ENCODE data around the gene SF3B1. TPM values are rescaled to one million over a fixed set of nuclear protein-coding genes. Genes with fewer than 3 reads are reported as not detected.
A peak's percentile ranks its signal among the peaks of the same experiment; 100 is the strongest.

SF3B1 gene
- total and polyA plus RNA-seq, 10 of the 15 experiments (the other 5 are each of a cell fraction or from before 2014, with no cell fraction given): 163 to 565 (median 239) TPM

- intact Hi-C loops (cut with micrococcal nuclease; ENCODE audit: unreplicated experiment): no loop called here
- Histone ChIP-seq H3K27me3 (replicated peaks in 1 of 2; ENCODE audit: control insufficient read depth in 2 of 2, insufficient read depth in 2 of 2, low read length in 1 of 2) (no peaks in the 10 kb centered on the region), H3K36me3 (ENCODE audit: control insufficient read depth in 2 of 2, insufficient read depth in 2 of 2, low read length in 1 of 2) (no peaks in the 10 kb centered on the region; a peak in 1 of 4 replicates), H4K20me1 (ENCODE audit: control insufficient read depth, insufficient read depth) (no peaks in the 10 kb centered on the region), H3K4me3 (no peak overlapping the region), H3K9me3 (replicated peaks; ENCODE audit: control insufficient read depth, insufficient read depth, low read length) (no peaks in the 10 kb centered on the region), H2AFZ (ENCODE audit: control insufficient read depth, low read depth, low read length) (no peak overlapping the region), H3K4me2 (ENCODE audit: control insufficient read depth, insufficient read depth) (no peak overlapping the region), H3K27ac (ENCODE audit: control insufficient read depth, insufficient read depth) (no peak overlapping the region), H3K79me2 (ENCODE audit: control insufficient read depth, insufficient read depth, low read length) (no peaks in the 10 kb centered on the region), H3K9ac (ENCODE audit: control insufficient read depth, insufficient read depth, low read length) (no peak overlapping the region), H3K4me1 (ENCODE audit: control insufficient read depth, insufficient read depth, low read length) (no peaks in the 10 kb centered on the region)
- ChIA-PET POLR2A (interaction anchor here (0.6 kb wide), 2 partner anchors 15 to 187 kb away, joined by 3 to 6 read pairs; no protein-coding TSS in a partner anchor), SMC1A (ENCODE audit: uncharacterized antibody, unreplicated experiment) (interaction anchor here (1.1 to 2.3 kb wide), 3 partner anchors 8 to 27 kb away, joined by 5 to 6 read pairs (median 6); no protein-coding TSS in a partner anchor), CTCF (no interaction called here), RAD21 (ENCODE audit: unreplicated experiment) (no interaction called here)
- no peak for TF ChIP-seq SIN3A (IDR thresholded peaks at IDR 0.05; ENCODE audit: low read depth, low read length)
- TF ChIP-seq ZBED1 (IDR thresholded peaks at IDR 0.05; ENCODE audit: borderline replicate concordance): no peak
- TF ChIP-seq RCOR1 (conservative IDR thresholded peaks at IDR 0.05; ENCODE audit: low read depth, low read length): no peak
- no peak for TF ChIP-seq JUNB (IDR thresholded peaks at IDR 0.05)
- no peak for TF ChIP-seq NBN (IDR thresholded peaks at IDR 0.05)
- 74% methylated on average over 2 of the region's 2 CpGs for WGBS (ENCODE audit: insufficient coverage, insufficient replicate concordance, low lambda C conversion rate, missing lambda C conversion rate)
- ATAC-seq: no peak
- in situ Hi-C loops (cut with MboI): no loop called here
- FAIRE-seq: no peak
- BruUV-seq (replicated peaks): no TSS peak
- no peak for DNase-seq (ENCODE audit: low read depth, low spot score)
Observed at GRCh38 chr2:197349699-197350098, 85.1 kb downstream of the SF3B1 start.

GRCh38 chr2:197348721-197349360 lies 86.0 kb downstream of the SF3B1 start:
- ChIA-PET CTCF (interaction anchor here (0.9 to 2.1 kb wide), 3 partner anchors 12 to 236 kb away, joined by 4 to 5 read pairs (median 4); no protein-coding TSS in a partner anchor), POLR2A (no interaction called here)
- TF ChIP-seq MAX (IDR thresholded peaks at IDR 0.05; ENCODE audit: low read depth, low read length): no peak
- TF ChIP-seq KAT2A (conservative IDR thresholded peaks at IDR 0.05; ENCODE audit: control insufficient read depth, low read depth, low read length): no peak
- no peak for TF ChIP-seq MTA2 (IDR thresholded peaks at IDR 0.05; ENCODE audit: low read depth)
- TF ChIP-seq FOXK2 (IDR thresholded peaks at IDR 0.05): no peak
- no peak for TF ChIP-seq ZNF622 (IDR thresholded peaks at IDR 0.05)
- TF ChIP-seq CBX5 (IDR thresholded peaks at IDR 0.05; ENCODE audit: low read depth): no peak
- TF ChIP-seq NRF1 (conservative IDR thresholded peaks at IDR 0.05; ENCODE audit: low read depth, low read length): no peak
- no peak for TF ChIP-seq CHD4 (IDR thresholded peaks at IDR 0.05)
- TF ChIP-seq PAX5 (IDR thresholded peaks at IDR 0.05; ENCODE audit: borderline replicate concordance, low read depth, low read length): no peak
- no peak for TF ChIP-seq MYC (IDR thresholded peaks at IDR 0.05; ENCODE audit: insufficient read depth, insufficient read length, insufficient replicate concordance, low read length, severe bottlenecking)
- TF ChIP-seq JUND (IDR thresholded peaks at IDR 0.05; ENCODE audit: low read depth, low read length): no peak
- TF ChIP-seq IRF3 (IDR thresholded peaks at IDR 0.05): no peak

More at GRCh38 chr2:197348721-197349360, 86.0 kb downstream of the SF3B1 start:
- BruUV-seq (replicated peaks): no TSS peak
- no peak overlapping the region for H3K4me2 ChIP-seq (ENCODE audit: control insufficient read depth, insufficient read depth)
- H3K9me3 ChIP-seq (replicated peaks; ENCODE audit: control insufficient read depth, insufficient read depth, low read length): no peaks in the 10 kb centered on the region
- no peak overlapping the region for H2AFZ ChIP-seq (ENCODE audit: control insufficient read depth, low read depth, low read length)
- no peaks in the 10 kb centered on the region for H3K79me2 ChIP-seq (ENCODE audit: control insufficient read depth, insufficient read depth, low read length)
- WGBS (ENCODE audit: insufficient coverage, insufficient replicate concordance, low lambda C conversion rate, missing lambda C conversion rate): 52% methylated on average over 5 of the region's 5 CpGs
- intact Hi-C loops (cut with micrococcal nuclease; ENCODE audit: unreplicated experiment) (no loop called here), in situ Hi-C loops (cut with MboI) (no loop called here)
- ChIA-PET RAD21 (ENCODE audit: unreplicated experiment) (interaction anchor here (0.7 kb wide), 1 partner anchor 137 kb away, joined by 3 read pairs; no protein-coding TSS in a partner anchor), SMC1A (ENCODE audit: uncharacterized antibody, unreplicated experiment) (interaction anchor here (0.8 to 2.3 kb wide), 2 partner anchors 9 to 79 kb away, joined by 3 to 6 read pairs; no protein-coding TSS in a partner anchor)
- FAIRE-seq (peak; percentile 44), ATAC-seq (no peak), DNase-seq (ENCODE audit: low read depth, low spot score) (no peak)
- no peaks in the 10 kb centered on the region for H3K4me1 ChIP-seq (ENCODE audit: control insufficient read depth, insufficient read depth, low read length)
- no peaks in the 10 kb centered on the region for H3K27me3 ChIP-seq (replicated peaks in 1 of 2; ENCODE audit: control insufficient read depth in 2 of 2, insufficient read depth in 2 of 2, low read length in 1 of 2)
- no peak overlapping the region for H3K27ac ChIP-seq (ENCODE audit: control insufficient read depth, insufficient read depth)
- H4K20me1 ChIP-seq (ENCODE audit: control insufficient read depth, insufficient read depth): no peaks in the 10 kb centered on the region
- H3K4me3 ChIP-seq: no peak overlapping the region
- no peaks in the 10 kb centered on the region for H3K36me3 ChIP-seq (ENCODE audit: control insufficient read depth in 2 of 2, insufficient read depth in 2 of 2, low read length in 1 of 2)
- H3K9ac ChIP-seq (ENCODE audit: control insufficient read depth, insufficient read depth, low read length): no peak overlapping the region

Measured in GM12878 (cell line).